HepG2 (cell line): ENCODE measurements around the gene SMNDC1. TPM values are rescaled to one million over a fixed set of nuclear protein-coding genes. Genes with fewer than 3 reads are reported as not detected.

ENCODE experiments used
- EED ChIP-seq: sonication (generic); formaldehyde crosslinking; IDR thresholded peaks from 2 replicates; pipeline ENCODE4 v1.5.0; 2020; ENCODE audit warnings: mild to moderate bottlenecking, missing genetic modification reagents
- FIP1L1 ChIP-seq: fragments of 200-400 bp; formaldehyde crosslinking; IDR thresholded peaks from 2 replicates; pipeline ENCODE4 v1.6.1; 2018; ENCODE audit warnings: low read depth, mild to moderate bottlenecking, low read length, moderate library complexity, borderline replicate concordance; ENCODE audit not compliant: insufficient read depth
- HMGXB4 ChIP-seq, 2 experiments: sonication (generic) in 1 of 2; formaldehyde crosslinking in 1 of 2; IDR thresholded peaks; 2 replicates each; pipeline versions ENCODE4 v1.4.0 to v1.6.1; 2018 to 2020; ENCODE audit warnings: missing genetic modification reagents in 2 of 2, borderline replicate concordance in 1 of 2, low read depth in 1 of 2, mild to moderate bottlenecking in 1 of 2, missing biosample characterization in 1 of 2
- HOMEZ ChIP-seq: IDR thresholded peaks from 2 replicates; pipeline ENCODE4 v1.6.1; 2016; ENCODE audit warnings: low read depth
- MAFF ChIP-seq: IDR thresholded peaks from 2 replicates; pipeline ENCODE4 v1.6.1; 2011; ENCODE audit warnings: low read depth, low read length, improper control_type of control experiment
- MAZ ChIP-seq, 2 experiments: sonication (generic) in 1 of 2; formaldehyde crosslinking in 1 of 2; IDR thresholded peaks; 2 replicates each; pipeline versions ENCODE4 v1.5.0 to v1.6.1; 2012 to 2020; ENCODE audit warnings: low read depth in 2 of 2, mild to moderate bottlenecking in 2 of 2, borderline replicate concordance in 1 of 2, improper control_type of control experiment in 1 of 2, low read length in 1 of 2, missing genetic modification reagents in 1 of 2, moderate library complexity in 1 of 2
- MTA1 ChIP-seq: sonication (generic); formaldehyde crosslinking; IDR thresholded peaks from 2 replicates; pipeline ENCODE4 v1.4.0; 2020; ENCODE audit warnings: missing genetic modification reagents, mild to moderate bottlenecking, borderline replicate concordance
- NFYC ChIP-seq: IDR thresholded peaks from 2 replicates; pipeline ENCODE4 v1.6.1; 2016; ENCODE audit warnings: missing genetic modification reagents, missing compliant biosample characterization
- RFX5 ChIP-seq: IDR thresholded peaks from 2 replicates; pipeline ENCODE4 v1.6.1; 2011; ENCODE audit warnings: low read depth, low read length, improper control_type of control experiment
- RFXAP ChIP-seq: sonication (generic); formaldehyde crosslinking; IDR thresholded peaks from 2 replicates; pipeline ENCODE4 v1.4.0; 2020; ENCODE audit warnings: missing genetic modification reagents, borderline replicate concordance
- SOX13 ChIP-seq, 3 experiments: fragments of 450-650 bp in 1 of 3; sonication (generic) in 1 of 3; formaldehyde crosslinking in 1 of 3; IDR thresholded peaks in 2 of 3; conservative IDR thresholded peaks in 1 of 3; 2 replicates each; pipeline versions ENCODE4 v1.5.0 to v1.6.1; 2016 to 2020; ENCODE audit warnings: antibody characterized with exemption in 1 of 3, mild to moderate bottlenecking in 1 of 3, missing compliant biosample characterization in 1 of 3, missing genetic modification reagents in 1 of 3, moderate library complexity in 1 of 3
- SOX6 ChIP-seq, 2 experiments: fragments of 450-650 bp in 1 of 2; sonication (generic) in 1 of 2; formaldehyde crosslinking in 1 of 2; IDR thresholded peaks; 2 replicates each; pipeline versions ENCODE4 v1.4.0 to v1.6.1; 2017 to 2020; ENCODE audit warnings: antibody characterized with exemption in 1 of 2, mild to moderate bottlenecking in 1 of 2, missing genetic modification reagents in 1 of 2
- SYNCRIP ChIP-seq: fragments of 200-400 bp; formaldehyde crosslinking; IDR thresholded peaks from 2 replicates; pipeline ENCODE4 v1.6.1; 2018; ENCODE audit warnings: mild to moderate bottlenecking, low read depth, low read length; ENCODE audit not compliant: insufficient read depth
- ZBTB14 ChIP-seq: sonication (generic); formaldehyde crosslinking; IDR thresholded peaks from 2 replicates; pipeline ENCODE4 v1.4.0; 2020; ENCODE audit warnings: missing genetic modification reagents
- ZNF326 ChIP-seq: sonication (generic); formaldehyde crosslinking; IDR thresholded peaks from 2 replicates; pipeline ENCODE4 v1.4.0; 2020; ENCODE audit warnings: missing genetic modification reagents, borderline replicate concordance
- ZNF530 ChIP-seq: sonication (generic); formaldehyde crosslinking; IDR thresholded peaks from 2 replicates; pipeline ENCODE4 v1.5.0; 2020; ENCODE audit warnings: low read depth, mild to moderate bottlenecking, missing genetic modification reagents
- ZNF710 ChIP-seq: sonication (generic); formaldehyde crosslinking; IDR thresholded peaks from 2 replicates; pipeline ENCODE4 v1.5.0; 2020; ENCODE audit warnings: mild to moderate bottlenecking, missing genetic modification reagents, borderline replicate concordance
- polyA plus RNA-seq, 8 experiments: library from polyadenylated mRNA; depleted of rRNA in 3 of 8; stranded (reverse) in 7 of 8; unstranded in 1 of 8; fragments of >200 nt; fragmentation: Illumina TruSeq in 4 of 8; extraction: Trizol in 4 of 8; gene quantifications; 2 replicates each; pipeline versions ENCODE4 v1.2.1 to v1.2.3, GENCODE V29; 2011 to 2016; ENCODE audit warnings: low read depth in 4 of 8, missing spikeins in 1 of 8, mixed read lengths in 1 of 8; ENCODE audit not compliant: insufficient read depth in 1 of 8
- total RNA-seq, 5 experiments: library from RNA; depleted of rRNA; stranded (reverse); fragments of >200 nt; fragmentation: Illumina TruSeq; extraction: Trizol; gene quantifications; 2 replicates each; pipeline ENCODE4 v1.2.3, GENCODE V29; 2016; ENCODE audit warnings: low read depth in 1 of 5

The SMNDC1 gene
- total and polyA plus RNA-seq, 2 of the 13 experiments (the other 11 are each of a cell fraction or from before 2014, with no cell fraction given): 7.8 to 8.9 TPM

GRCh38 chr10:110269374-110270318 lies 35.1 kb downstream of the SMNDC1 start (continued):
- peak in 1 of 2 experiments; percentile 36; a peak in 1 of 4 replicates for TF ChIP-seq HMGXB4 (CRISPR knock-in tag; IDR thresholded peaks at IDR 0.05; ENCODE audit: borderline replicate concordance in 1 of 2, low read depth in 1 of 2)
- no peak for TF ChIP-seq SOX6 (IDR thresholded peaks at IDR 0.05)
- peak; percentile 57 for TF ChIP-seq SOX6 (CRISPR knock-in tag; IDR thresholded peaks at IDR 0.05)
- TF ChIP-seq MAFF: no peak
- no peak for TF ChIP-seq ZNF326 (CRISPR knock-in tag)
- TF ChIP-seq FIP1L1: no peak
- TF ChIP-seq HOMEZ (CRISPR knock-in tag): peak; percentile 41; the same call in 1 of the 2 replicates
- no peak for TF ChIP-seq RFXAP (CRISPR knock-in tag)
- no peak for TF ChIP-seq MTA1 (CRISPR knock-in tag)
- no peak for TF ChIP-seq ZBTB14 (CRISPR knock-in tag)
- no peak for TF ChIP-seq MAZ (IDR thresholded peaks at IDR 0.05; ENCODE audit: borderline replicate concordance, low read depth, low read length)
- no peak for TF ChIP-seq MAZ (CRISPR knock-in tag; IDR thresholded peaks at IDR 0.05; ENCODE audit: low read depth)
- no peak for TF ChIP-seq NFYC
- no peak for TF ChIP-seq ZNF530 (CRISPR knock-in tag)
- TF ChIP-seq SOX13 (IDR thresholded peaks at IDR 0.05): no peak
- peak in 1 of 2 experiments; percentile 33; a peak in 1 of 4 replicates for TF ChIP-seq SOX13 (CRISPR knock-in tag; conservative IDR thresholded peaks at IDR 0.05 in 1 of 2, IDR thresholded peaks at IDR 0.05 in 1 of 2)
- no peak for TF ChIP-seq EED
- no peak for TF ChIP-seq ZNF710 (CRISPR knock-in tag)
- TF ChIP-seq RFX5: no peak
- TF ChIP-seq SYNCRIP: no peak
